Measurements from ENCODE around the gene COA8. TPM values are rescaled to one million over a fixed set of nuclear protein-coding genes. Genes with fewer than 3 reads are reported as not detected.

Gene COA8
- total and polyA plus RNA-seq, 7 donors: 33.9 to 67.3 (median 38.2) TPM

DNA sequence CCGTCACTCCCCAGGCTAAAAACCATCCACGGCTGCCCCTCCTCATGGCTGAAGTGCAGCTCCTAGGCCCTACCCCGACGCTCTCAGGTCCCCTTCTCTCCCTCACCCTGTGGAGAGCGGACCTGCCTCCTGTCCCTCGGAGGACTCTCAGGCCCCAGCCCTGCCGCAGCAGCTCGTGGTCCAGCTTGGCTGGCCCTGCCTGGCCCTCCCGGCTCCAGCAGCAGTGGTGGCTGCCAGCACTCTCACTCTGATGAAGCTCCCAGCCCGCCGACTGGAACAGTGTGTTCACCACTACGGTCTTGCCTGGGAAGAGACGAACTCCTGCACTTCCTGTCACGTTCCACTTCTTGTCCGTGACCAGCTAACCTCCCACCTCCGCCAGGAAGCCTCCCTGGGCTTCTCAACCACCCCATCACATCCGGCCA lies 11.4 kb upstream of the COA8 start:
- H3K27me3 ChIP-seq: no peaks in the 10 kb centered on the region
- WGBS, 2 donors: 85 to 88% methylated on average over 17 of the region's 17 CpGs
- H3K4me3 ChIP-seq: peak overlapping the region in 3 of 4 donors; percentile 1 to 40 (median 16)
- no peaks in the 10 kb centered on the region for H3K36me3 ChIP-seq
- DNase-seq: peak; percentile 97
- peak overlapping the region; percentile 87 to 98 (median 95) for H3K27ac ChIP-seq
- intact Hi-C loops (cut with DNase I): no loop called here
- TF ChIP-seq, protein P1, sequence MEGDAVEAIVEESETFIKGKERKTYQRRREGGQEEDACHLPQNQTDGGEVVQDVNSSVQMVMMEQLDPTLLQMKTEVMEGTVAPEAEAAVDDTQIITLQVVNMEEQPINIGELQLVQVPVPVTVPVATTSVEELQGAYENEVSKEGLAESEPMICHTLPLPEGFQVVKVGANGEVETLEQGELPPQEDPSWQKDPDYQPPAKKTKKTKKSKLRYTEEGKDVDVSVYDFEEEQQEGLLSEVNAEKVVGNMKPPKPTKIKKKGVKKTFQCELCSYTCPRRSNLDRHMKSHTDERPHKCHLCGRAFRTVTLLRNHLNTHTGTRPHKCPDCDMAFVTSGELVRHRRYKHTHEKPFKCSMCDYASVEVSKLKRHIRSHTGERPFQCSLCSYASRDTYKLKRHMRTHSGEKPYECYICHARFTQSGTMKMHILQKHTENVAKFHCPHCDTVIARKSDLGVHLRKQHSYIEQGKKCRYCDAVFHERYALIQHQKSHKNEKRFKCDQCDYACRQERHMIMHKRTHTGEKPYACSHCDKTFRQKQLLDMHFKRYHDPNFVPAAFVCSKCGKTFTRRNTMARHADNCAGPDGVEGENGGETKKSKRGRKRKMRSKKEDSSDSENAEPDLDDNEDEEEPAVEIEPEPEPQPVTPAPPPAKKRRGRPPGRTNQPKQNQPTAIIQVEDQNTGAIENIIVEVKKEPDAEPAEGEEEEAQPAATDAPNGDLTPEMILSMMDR (IDR thresholded peaks at IDR 0.05): no peak
- TF ChIP-seq EP300 (IDR thresholded peaks at IDR 0.05) (peak in 1 of 4 donors; percentile 46), POLR2A (IDR thresholded peaks at IDR 0.05) (peak in 1 of 2 donors; percentile 16), POLR2AphosphoS5 (IDR thresholded peaks at IDR 0.05) (peak; percentile 69 to 85 (median 78))
- no peaks in the 10 kb centered on the region for H3K9me3 ChIP-seq
- H3K4me1 ChIP-seq: peaks cover 0 to 85% (median 70%) of the 10 kb centered on the region in 4 donors

DNA sequence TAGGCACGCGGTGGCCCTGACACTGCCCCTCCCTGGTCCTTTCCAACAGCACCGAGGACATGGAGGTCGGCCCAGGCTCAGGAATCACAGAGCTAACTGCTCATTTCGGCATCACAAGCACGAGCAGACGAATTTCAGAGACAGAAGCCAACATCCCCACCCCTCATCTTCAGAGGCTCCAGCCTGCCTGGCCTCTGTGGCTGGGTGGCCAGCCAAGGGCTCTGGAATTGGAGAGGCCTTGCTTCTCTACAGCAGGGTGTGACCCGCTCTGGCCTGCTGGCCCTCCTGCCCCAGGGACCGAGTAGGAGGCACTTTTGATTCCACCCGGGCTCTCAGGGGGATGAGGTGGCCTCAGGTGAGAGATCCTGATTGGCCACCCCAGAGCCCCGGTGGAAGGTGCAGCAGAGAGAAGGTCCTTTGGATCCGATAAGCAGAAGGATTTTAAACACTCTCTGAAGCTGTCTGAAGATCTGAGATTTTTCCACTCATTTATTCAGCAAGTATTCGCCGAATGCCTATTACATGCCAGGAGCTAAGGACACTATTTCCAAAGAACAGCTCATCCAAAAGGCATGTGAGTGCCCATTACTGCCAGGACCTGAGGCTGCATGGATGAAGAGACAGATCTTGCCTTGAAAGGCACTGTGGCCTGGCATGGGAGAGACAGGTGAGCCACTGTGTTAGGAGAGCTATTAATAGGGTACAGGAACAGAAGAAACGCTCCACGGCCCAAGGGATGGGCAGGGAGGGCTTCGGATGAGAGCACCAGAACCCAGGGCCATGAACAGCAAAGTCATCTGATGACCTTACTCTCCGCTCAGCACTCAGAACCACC lies 10.5 kb upstream of the COA8 start:
- H3K27me3 ChIP-seq: no peaks in the 10 kb centered on the region
- TF ChIP-seq, protein P1 (IDR thresholded peaks at IDR 0.05): no peak
- TF ChIP-seq POLR2AphosphoS5 (IDR thresholded peaks at IDR 0.05): peak in 2 of 4 donors; percentile 29 to 35
- H3K36me3 ChIP-seq: no peaks in the 10 kb centered on the region
- no peaks in the 10 kb centered on the region for H3K9me3 ChIP-seq
- H3K4me1 ChIP-seq: peaks cover 0 to 85% (median 69%) of the 10 kb centered on the region in 4 donors
- H3K4me3 ChIP-seq: peak overlapping the region in 2 of 4 donors; percentile 16 to 40
- intact Hi-C loops (cut with DNase I): no loop called here
- WGBS, 2 donors: 82 to 84% methylated on average over 18 of the region's 18 CpGs
- peak overlapping the region; percentile 87 to 98 (median 95) for H3K27ac ChIP-seq
- DNase-seq: peak; percentile 83

DNA sequence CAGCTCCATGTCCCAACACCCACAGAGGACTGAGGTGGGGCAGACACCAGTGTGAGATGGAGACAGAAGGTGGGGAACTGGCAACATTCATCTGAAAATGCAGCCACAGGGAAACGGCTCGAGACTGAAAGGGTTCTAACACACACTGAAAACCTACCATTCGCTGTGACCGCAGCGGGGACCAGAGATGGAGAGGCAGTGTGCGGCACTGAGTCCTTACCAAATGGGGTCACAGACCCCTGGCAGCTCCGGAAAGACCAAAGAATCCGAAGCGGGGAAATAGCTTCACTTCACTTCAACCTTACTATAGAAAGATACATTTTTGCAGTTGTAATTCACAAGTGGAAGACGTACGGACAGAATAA lies 9.9 kb upstream of the COA8 start:
- H3K4me1 ChIP-seq: peaks cover 0 to 90% (median 74%) of the 10 kb centered on the region in 4 donors

DNA sequence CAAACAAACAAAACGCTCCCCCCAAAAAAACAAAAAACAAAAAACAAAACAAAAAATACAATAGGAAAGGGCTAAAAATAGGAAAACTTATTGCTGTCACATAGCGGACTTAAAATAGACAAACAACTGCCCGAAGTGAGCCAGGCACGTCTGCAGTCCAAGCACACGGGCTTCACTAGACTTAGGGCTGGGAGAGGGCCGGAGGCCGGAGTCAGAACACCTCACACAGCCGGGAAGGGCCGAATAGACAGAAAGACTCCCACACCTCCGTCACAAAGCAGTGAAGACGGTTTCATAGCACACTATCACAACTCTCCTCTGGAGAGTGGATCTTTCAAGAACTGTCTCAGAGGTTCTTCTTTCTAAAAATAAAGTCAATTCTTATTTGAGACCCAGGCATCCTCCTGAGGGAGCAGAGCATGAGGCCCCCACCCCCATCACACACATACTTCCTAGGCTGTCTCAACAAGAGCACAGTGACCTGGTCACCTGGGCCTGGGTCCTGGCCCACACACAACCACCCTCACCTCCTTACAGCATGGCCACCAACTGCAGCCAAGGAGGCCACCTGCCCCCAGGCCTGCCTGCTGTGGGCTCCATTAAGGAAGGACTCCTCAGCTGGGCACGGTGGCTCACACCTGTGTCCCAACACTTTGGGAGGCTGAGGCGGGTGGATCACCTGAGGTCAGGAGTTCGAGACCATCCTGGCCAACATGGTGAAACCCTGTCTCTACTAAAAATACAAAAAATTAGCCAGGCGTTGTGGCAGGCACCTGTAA lies 7.0 kb upstream of the COA8 start:
- intact Hi-C loops (cut with DNase I): no loop called here
- no peak for DNase-seq
- TF ChIP-seq, protein P1 (IDR thresholded peaks at IDR 0.05): no peak
- TF ChIP-seq POLR2AphosphoS5 (IDR thresholded peaks at IDR 0.05) (no peak), POLR2A (IDR thresholded peaks at IDR 0.05) (no peak)
- Histone ChIP-seq H3K27me3 (no peaks in the 10 kb centered on the region), H3K36me3 (peaks cover 0 to 25% (median 4%) of the 10 kb centered on the region in 4 donors), H3K27ac (peak overlapping the region; percentile 58 to 98 (median 91)), H3K9me3 (no peaks in the 10 kb centered on the region), H3K4me3 (no peak overlapping the region), H3K4me1 (peaks cover 0 to 92% (median 72%) of the 10 kb centered on the region in 4 donors)
- 89 to 94% methylated on average over 15 of the region's 15 CpGs for WGBS, 2 donors

More for the DNA sequence above, 9.9 kb upstream of the COA8 start:
- H3K4me3 ChIP-seq: peak overlapping the region in 1 of 4 donors; percentile 40
- H3K9me3 ChIP-seq: no peaks in the 10 kb centered on the region
- WGBS, 2 donors: 97% methylated on average over 11 of the region's 11 CpGs
- intact Hi-C loops (cut with DNase I): no loop called here
- H3K27ac ChIP-seq: peak overlapping the region; percentile 87 to 98 (median 95)
- no peaks in the 10 kb centered on the region for H3K36me3 ChIP-seq
- DNase-seq: no peak
- no peak for TF ChIP-seq EP300 (IDR thresholded peaks at IDR 0.05)
- no peaks in the 10 kb centered on the region for H3K27me3 ChIP-seq

All from sigmoid colon (tissue), 7 donors.